HG03095 (cell line): ENCODE data around the gene CECR2.
"Not testable (repeated sequence)": the region's sequence is repeated elsewhere in the genome, so short reads cannot be mapped to it uniquely, and the experiment has no call there.

ENCODE experiments used
- ATAC-seq: cut with Tn5 transposase; IDR thresholded peaks from one replicate; pipeline ENCODE4 v1.9.1; 2021; ENCODE audit warnings: moderate library complexity; ENCODE audit not compliant: unreplicated experiment

Gene CECR2

GRCh38 chr22:17501679-17502285, 132.5 kb downstream of the CECR2 start:
- no peak for ATAC-seq

- ATAC-seq = no peak
Observed at GRCh38 chr22:17508110-17508509, 138.8 kb downstream of the CECR2 start.

GRCh38 chr22:17512960-17513359, 143.7 kb downstream of the CECR2 start:
- no peak for ATAC-seq

- no peak for ATAC-seq
Observed at GRCh38 chr22:17513612-17514011, 144.4 kb downstream of the CECR2 start.

- no peak for ATAC-seq
Observed at GRCh38 chr22:17514084-17514483, 144.8 kb downstream of the CECR2 start.

- ATAC-seq = no peak
Observed at GRCh38 chr22:17518406-17518805, 149.1 kb downstream of the CECR2 start.

- ATAC-seq = not testable (repeated sequence)
Observed at GRCh38 chr22:17521971-17522370, 152.7 kb downstream of the CECR2 start.

- no peak for ATAC-seq
Observed at GRCh38 chr22:17523925-17524324, 154.7 kb downstream of the CECR2 start.

GRCh38 chr22:17536269-17536668, 167.0 kb downstream of the CECR2 start:
- ATAC-seq = no peak

GRCh38 chr22:17537155-17537554, 167.9 kb downstream of the CECR2 start:
- ATAC-seq = no peak

- no peak for ATAC-seq
Observed at GRCh38 chr22:17540481-17540880, 171.2 kb downstream of the CECR2 start.

- ATAC-seq = no peak
Observed at GRCh38 chr22:17541476-17541875, 172.2 kb downstream of the CECR2 start.

- ATAC-seq = no peak
Observed at GRCh38 chr22:17542452-17542851, 173.2 kb downstream of the CECR2 start.

GRCh38 chr22:17548010-17548755, 178.9 kb downstream of the CECR2 start:
- no peak for ATAC-seq

- ATAC-seq = no peak
Observed at GRCh38 chr22:17548756-17549035, 179.4 kb downstream of the CECR2 start.

- ATAC-seq = no peak
Observed at GRCh38 chr22:17549183-17549582, 179.9 kb downstream of the CECR2 start.

- ATAC-seq = no peak
Observed at GRCh38 chr22:17549655-17550054, 180.4 kb downstream of the CECR2 start.

- ATAC-seq = no peak
Observed at GRCh38 chr22:17552737-17553136, 183.5 kb downstream of the CECR2 start.

- ATAC-seq = no peak
Observed at GRCh38 chr22:17554814-17555213, 185.6 kb downstream of the CECR2 start.

- ATAC-seq = no peak
Observed at GRCh38 chr22:17559188-17559587, 189.9 kb downstream of the CECR2 start.

- ATAC-seq = no peak
Observed at GRCh38 chr22:17562906-17563870, 193.9 kb downstream of the CECR2 start, which contains the start of gene SLC25A18. Gene SLC25A18 (plus strand): TSS chr22:17563498. CDS start chr22:17579945, 16,447 bp downstream.
